K562 (cell line): ENCODE measurements around the gene FXYD1. TPM values are rescaled to one million over a fixed set of nuclear protein-coding genes. Genes with fewer than 3 reads are reported as not detected.

ENCODE experiments used
- ATAC-seq: fragments of 200-7000 bp; cut with Tn5 transposase; 3 replicates; pipeline ENCODE4 v1.9.1; 2020; ENCODE audit warnings: moderate library complexity
- BruUV-seq: library from RNA; stranded (reverse); fragments of 400-500 nt; replicated peaks from 2 replicates; lab custom pipeline; 2021; lab: Mats Ljungman, UMichigan
- CTCF ChIA-PET: fragments of 300-600 bp; formaldehyde crosslinking; extraction: SDS; loops from one replicate; lab custom pipeline; 2021; ENCODE audit warnings: low intra/inter-chr PET ratio; lab: Yijun Ruan, JAX
- POLR2A ChIA-PET: fragments of 300-600, 350-650 bp; sonication (Branson Sonifier 250); formaldehyde crosslinking; extraction: SDS; loops from one replicate; lab custom pipeline; 2021; ENCODE audit warnings: antibody characterized with exemption, inconsistent platforms; lab: Yijun Ruan, JAX
- DNase-seq, 4 experiments: peaks; one replicate each; pipeline versions ENCODE4 v3.0.0 to v3.0.0-alpha.2; 2011 to 2018; ENCODE audit warnings: low spot score in 3 of 4, mixed read lengths in 3 of 4; ENCODE audit errors: extremely low read depth in 1 of 4
- FAIRE-seq: peaks from 2 replicates; lab custom pipeline; 2011; peaks lifted over from hg19 to GRCh38; lab: Jason Lieb, UNC
- H2AFZ ChIP-seq: 2 replicates; pipeline ENCODE4 v1.6.0; 2011; ENCODE audit warnings: low read depth, low read length, control low read depth, inconsistent platforms
- H3K27ac ChIP-seq: fragments of 200-600 bp; 3 replicates; pipeline ENCODE4 v1.8.0; 2011; ENCODE audit warnings: low read depth, mild to moderate bottlenecking, control low read depth, inconsistent platforms, low read length, moderate library complexity, mixed read lengths; ENCODE audit errors: extremely low read depth
- H3K27me3 ChIP-seq, 2 experiments: fragments of 300-600 bp in 1 of 2; 2 replicates in 1 of 2; 3 replicates in 1 of 2; pipeline versions ENCODE4 v1.6.0 to v1.8.0; 2011; ENCODE audit warnings: inconsistent platforms in 2 of 2, low read length in 2 of 2, mild to moderate bottlenecking in 1 of 2, mixed read lengths in 1 of 2, moderate library complexity in 1 of 2; ENCODE audit not compliant: control insufficient read depth in 2 of 2, insufficient read depth in 2 of 2
- H3K36me3 ChIP-seq: fragments of 300-600 bp; 3 replicates; pipeline ENCODE4 v1.8.0; 2011; ENCODE audit warnings: mild to moderate bottlenecking, low read length, inconsistent platforms; ENCODE audit not compliant: control insufficient read depth, insufficient read depth
- H3K4me1 ChIP-seq, 2 experiments: fragments of 200-600 bp in 1 of 2; replicated peaks in 1 of 2; 2 replicates in 1 of 2; 3 replicates in 1 of 2; pipeline versions ENCODE4 v1.5.1 to v1.8.0; 2011; ENCODE audit warnings: inconsistent platforms in 2 of 2, low read length in 2 of 2, mild to moderate bottlenecking in 1 of 2, mixed read lengths in 1 of 2, moderate library complexity in 1 of 2; ENCODE audit not compliant: control insufficient read depth in 2 of 2, insufficient read depth in 2 of 2
- H3K4me2 ChIP-seq: 2 replicates; pipeline ENCODE4 v1.6.1; 2011; ENCODE audit warnings: low read length, control low read depth, inconsistent platforms, mixed read lengths; ENCODE audit not compliant: insufficient read depth
- H3K4me3 ChIP-seq: fragments of 200-600 bp; sonication (generic), shearing (Covaris generic); 2 replicates; pipeline ENCODE4 v1.5.1; 2016; ENCODE audit warnings: control low read depth, inconsistent platforms
- H3K79me2 ChIP-seq: fragments of 200-600 bp; 3 replicates; pipeline ENCODE4 v1.8.0; 2011; ENCODE audit warnings: low read length, inconsistent platforms; ENCODE audit not compliant: control insufficient read depth, insufficient read depth
- H3K9ac ChIP-seq, 2 experiments: 2 replicates each; pipeline versions ENCODE4 v1.6.0 to v1.6.1; 2011; ENCODE audit warnings: low read depth in 2 of 2, low read length in 2 of 2, control low read depth in 1 of 2, inconsistent platforms in 1 of 2, mild to moderate bottlenecking in 1 of 2, mixed read lengths in 1 of 2; ENCODE audit not compliant: insufficient read depth in 1 of 2
- H3K9me1 ChIP-seq: one replicate; pipeline ENCODE4 v1.6.0; 2011; ENCODE audit warnings: inconsistent platforms, mild to moderate bottlenecking, low read length, moderate library complexity; ENCODE audit not compliant: control insufficient read depth, insufficient read depth
- H3K9me3 ChIP-seq: replicated peaks from 2 replicates; pipeline ENCODE4 v1.5.1; 2011; ENCODE audit warnings: low read depth, low read length, inconsistent platforms; ENCODE audit not compliant: control insufficient read depth, insufficient read depth
- H4K20me1 ChIP-seq: replicated peaks from 2 replicates; pipeline ENCODE4 v1.6.1; 2011; ENCODE audit warnings: low read length, inconsistent platforms, mixed read lengths; ENCODE audit not compliant: control insufficient read depth, insufficient read depth
- BACH1 ChIP-seq: fragments of 200-800 bp; sonication (Bioruptor generic); IDR thresholded peaks from 2 replicates; pipeline ENCODE4 v1.6.1; 2016; ENCODE audit warnings: missing genetic modification characterization, missing compliant biosample characterization
- BCOR ChIP-seq: fragments of 450-650 bp; IDR thresholded peaks from 2 replicates; pipeline ENCODE4 v1.6.1; 2016
- BHLHE40 ChIP-seq: IDR thresholded peaks from 2 replicates; pipeline ENCODE4 v1.6.1; 2011; ENCODE audit warnings: low read length, improper control_type of control experiment
- DDX20 ChIP-seq: fragments of 450-650 bp; IDR thresholded peaks from 2 replicates; pipeline ENCODE4 v1.6.1; 2016; ENCODE audit warnings: missing genetic modification characterization, low read depth, mild to moderate bottlenecking, missing compliant biosample characterization, moderate library complexity
- HDAC2 ChIP-seq: fragments of 450-650 bp; IDR thresholded peaks from 2 replicates; pipeline ENCODE4 v1.6.1; 2016; ENCODE audit warnings: mild to moderate bottlenecking
- KDM1A ChIP-seq, 2 experiments: fragments of 450-650 bp; IDR thresholded peaks; 2 replicates each; pipeline ENCODE4 v1.6.1; 2016; ENCODE audit warnings: mild to moderate bottlenecking in 2 of 2
- MTA2 ChIP-seq: fragments of 450-650 bp; IDR thresholded peaks from 2 replicates; pipeline ENCODE4 v1.6.1; 2016; ENCODE audit warnings: low read depth
- RBM34 ChIP-seq: fragments of 200-400 bp; formaldehyde crosslinking; IDR thresholded peaks from 2 replicates; pipeline ENCODE4 v1.6.1; 2018; ENCODE audit warnings: low read length, borderline replicate concordance; ENCODE audit not compliant: insufficient read depth
- ZNF766 ChIP-seq: fragments of 200-800 bp; sonication (Bioruptor generic); conservative IDR thresholded peaks from 2 replicates; pipeline ENCODE4 v1.6.1; 2016; ENCODE audit warnings: missing genetic modification characterization, missing compliant biosample characterization
- WGBS: fragments of 100-300 bp; shearing (Covaris generic); methylation state at CpG from one replicate; pipeline ENCODE4 v1.1.6; 2016; ENCODE audit warnings: low coverage, mixed read lengths; ENCODE audit not compliant: insufficient coverage; ENCODE audit errors: missing lambda C conversion rate; 5-methylcytosine and 5-hydroxymethylcytosine counted together
- in situ Hi-C: fragments of 300-500 bp; cut with MboI; formaldehyde crosslinking; loops from 4 replicates; pipeline ENCODE4 v1.15.0; 2018; ENCODE audit warnings: inconsistent platforms, mixed read lengths
- intact Hi-C: fragments of 100-400 bp; cut with micrococcal nuclease; formaldehyde crosslinking; loops from 2 replicates; pipeline ENCODE4 v1.14.2; 2022
- polyA plus RNA-seq, 8 experiments: library from polyadenylated mRNA; depleted of rRNA in 4 of 8; stranded (reverse) in 5 of 8; unstranded in 3 of 8; fragments of >200 nt; fragmentation: Nextera tagmentation in 2 of 8; fragmentation: Illumina TruSeq in 1 of 8; extraction: Ambion mirVana in 2 of 8; extraction: Trizol in 1 of 8; gene quantifications; 2 replicates each; pipeline versions ENCODE4 v1.2.1 to v1.2.3, GENCODE V29; 2011 to 2014; ENCODE audit warnings: inconsistent platforms in 1 of 8, missing spikeins in 1 of 8
- total RNA-seq, 7 experiments: library from RNA; depleted of rRNA in 6 of 7; stranded (reverse); fragments of >200 nt in 6 of 7; fragmentation: Illumina TruSeq in 2 of 7; extraction: Trizol in 2 of 7; gene quantifications; 2 replicates each; pipeline versions ENCODE4 v1.2.1 to v1.2.3, GENCODE V29; 2011 to 2021; ENCODE audit warnings: low replicate concordance in 1 of 7

Gene FXYD1
- total and polyA plus RNA-seq, 9 of the 15 experiments (the other 6 are each of a cell fraction or from before 2014, with no cell fraction given), result 0.40 to 3.2 (median 1.8) TPM; not detected in 3

DNA sequence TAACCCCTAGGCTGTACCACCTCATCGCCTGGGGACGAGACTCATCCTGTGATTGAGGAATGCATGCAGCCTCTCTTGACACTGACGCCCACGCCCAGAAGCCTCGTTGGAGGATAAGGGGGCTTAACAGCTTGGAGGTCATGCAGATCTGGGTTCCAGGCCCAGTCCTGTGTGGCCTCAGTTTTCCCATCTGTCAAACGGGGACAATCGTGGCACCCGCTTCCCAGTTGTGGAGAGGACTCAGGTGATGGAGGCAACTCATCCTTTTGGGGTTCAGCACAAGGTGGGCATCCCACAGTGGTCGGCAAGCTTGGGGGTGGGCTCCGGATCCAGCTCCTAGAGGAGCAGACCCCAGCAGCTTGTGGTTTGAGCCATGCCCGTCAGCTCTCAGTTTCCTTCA is 2.4 kb upstream of the FXYD1 start:
- POLR2A ChIA-PET, result interaction anchor here (0.6 kb wide), 1 partner anchor 568 kb away, joined by 3 read pairs; the partner anchor contains the start of gene ZBTB32
- no peak for ATAC-seq
- Histone ChIP-seq H3K27ac (no peak overlapping the region), H3K4me1 (peaks cover 3 to 40% of the 10 kb centered on the region in 2 experiments; a peak in 3 of 5 replicates), H3K4me3 (no peak overlapping the region), H3K79me2 (no peaks in the 10 kb centered on the region), H4K20me1 (0 out of 2 replicates have a peak, but pooled peaks cover 4% of the 10 kb centered on the region), H3K4me2 (no peak overlapping the region), H2AFZ (no peak overlapping the region), H3K9me3 (no peaks in the 10 kb centered on the region), H3K9me1 (no peaks in the 10 kb centered on the region), H3K9ac (no peak overlapping the region), H3K36me3 (no peaks in the 10 kb centered on the region), H3K27me3 (peaks cover 0 to 24% of the 10 kb centered on the region in 2 experiments; a peak in 4 of 5 replicates)
- FAIRE-seq, result no peak
- intact Hi-C loops (loop anchor here (5.0 kb wide), 1 partner anchor 164 kb away; no protein-coding TSS in a partner anchor), in situ Hi-C loops (loop anchor here (10.0 kb wide), 1 partner anchor 301 kb away; no protein-coding TSS in a partner anchor)
- 19% methylated on average over 11 of the region's 11 CpGs for WGBS
- DNase-seq, result no peak
- CTCF ChIA-PET, result interaction anchor here (0.6 to 2.4 kb wide), 5 partner anchors 69 to 496 kb away, joined by 3 to 13 read pairs (median 8); no protein-coding TSS in a partner anchor
- no TSS peak for BruUV-seq
- TF ChIP-seq MTA2 (no peak), BACH1 (tag) (no peak), ZNF766 (CRISPR knock-in tag) (no peak), KDM1A (IDR thresholded peaks at IDR 0.05) (0 out of 4 replicates have a peak, but pooled peaks of 1 of the 2 experiments have one; percentile 4), BCOR (peak; percentile 68), RBM34 (no peak), HDAC2 (0 out of 2 replicates have a peak, but pooled peaks have one; percentile 15), BHLHE40 (no peak), DDX20 (tag) (no peak)
